Ishikawa (cell line): Measurements from ENCODE around the gene EIPR1.

Experiments used
- CEBPB ChIP-seq: IDR thresholded peaks from 2 replicates; pipeline ENCODE4 v1.6.1; 2012
- CREB1 ChIP-seq: IDR thresholded peaks from 2 replicates; pipeline ENCODE4 v1.6.1; 2012; ENCODE audit warnings: low read depth
- EGR1 ChIP-seq: IDR thresholded peaks from 2 replicates; pipeline ENCODE4 v1.6.1; 2012
- EP300 ChIP-seq: IDR thresholded peaks from 2 replicates; pipeline ENCODE4 v1.6.1; 2012; ENCODE audit warnings: borderline replicate concordance
- FOXM1 ChIP-seq: IDR thresholded peaks from 2 replicates; pipeline ENCODE4 v1.6.1; 2012; ENCODE audit warnings: low read depth, borderline replicate concordance
- NFIC ChIP-seq: IDR thresholded peaks from 2 replicates; pipeline ENCODE4 v1.6.1; 2012
- RAD21 ChIP-seq: IDR thresholded peaks from 2 replicates; pipeline ENCODE4 v1.6.1; 2012; ENCODE audit warnings: low read depth
- TAF1 ChIP-seq: IDR thresholded peaks from 2 replicates; pipeline ENCODE4 v1.6.1; 2012; ENCODE audit warnings: low read depth, mild to moderate bottlenecking
- TCF12 ChIP-seq: IDR thresholded peaks from 2 replicates; pipeline ENCODE4 v1.6.1; 2012; ENCODE audit warnings: low read depth
- TEAD4 ChIP-seq: IDR thresholded peaks from 2 replicates; pipeline ENCODE4 v1.6.1; 2012
- YY1 ChIP-seq: IDR thresholded peaks from 2 replicates; pipeline ENCODE4 v1.6.1; 2012; ENCODE audit warnings: low read depth
- ZBTB7A ChIP-seq: IDR thresholded peaks from 2 replicates; pipeline ENCODE4 v1.6.1; 2012; ENCODE audit warnings: low read depth
- TF ChIP-seq, protein P1 (sequence below): IDR thresholded peaks from 2 replicates; pipeline ENCODE4 v1.6.1; 2012
- TF ChIP-seq, protein P2 (sequence below): IDR thresholded peaks from 2 replicates; pipeline ENCODE4 v1.6.1; 2012; ENCODE audit warnings: low read depth, mild to moderate bottlenecking
- TF ChIP-seq, protein P3 (sequence below): IDR thresholded peaks from 2 replicates; pipeline ENCODE4 v1.6.1; 2012

EIPR1 gene

DNA sequence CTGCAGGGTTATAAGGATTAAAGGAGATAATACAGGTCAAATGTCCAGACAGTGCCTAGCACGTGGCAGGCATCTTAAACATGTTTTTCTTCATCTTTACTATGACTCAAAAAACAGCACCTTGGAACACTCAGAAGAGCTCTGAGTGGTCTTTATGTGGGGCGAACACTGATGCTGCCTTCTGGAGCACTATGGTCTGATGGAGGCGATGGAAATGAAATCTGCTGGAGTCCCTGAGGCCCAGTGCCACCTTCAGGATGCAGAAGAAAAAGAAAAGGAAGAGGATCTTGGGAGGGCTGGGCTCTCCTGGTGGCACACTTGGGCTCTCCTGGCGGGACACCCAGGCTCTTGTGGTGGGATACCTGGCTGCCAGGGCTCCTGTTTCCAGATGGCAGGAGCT is 171.8 kb downstream of the EIPR1 start:
- TF ChIP-seq TCF12, result no peak
- TF ChIP-seq RAD21, result no peak
- TF ChIP-seq EP300, result no peak
- TF ChIP-seq, protein P1, sequence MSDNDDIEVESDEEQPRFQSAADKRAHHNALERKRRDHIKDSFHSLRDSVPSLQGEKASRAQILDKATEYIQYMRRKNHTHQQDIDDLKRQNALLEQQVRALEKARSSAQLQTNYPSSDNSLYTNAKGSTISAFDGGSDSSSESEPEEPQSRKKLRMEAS, result no peak
- TF ChIP-seq FOXM1, result no peak
- TF ChIP-seq CREB1, result no peak
- no peak for TF ChIP-seq EGR1
- TF ChIP-seq ZBTB7A, result no peak
- no peak for TF ChIP-seq TEAD4
- TF ChIP-seq, protein P2, sequence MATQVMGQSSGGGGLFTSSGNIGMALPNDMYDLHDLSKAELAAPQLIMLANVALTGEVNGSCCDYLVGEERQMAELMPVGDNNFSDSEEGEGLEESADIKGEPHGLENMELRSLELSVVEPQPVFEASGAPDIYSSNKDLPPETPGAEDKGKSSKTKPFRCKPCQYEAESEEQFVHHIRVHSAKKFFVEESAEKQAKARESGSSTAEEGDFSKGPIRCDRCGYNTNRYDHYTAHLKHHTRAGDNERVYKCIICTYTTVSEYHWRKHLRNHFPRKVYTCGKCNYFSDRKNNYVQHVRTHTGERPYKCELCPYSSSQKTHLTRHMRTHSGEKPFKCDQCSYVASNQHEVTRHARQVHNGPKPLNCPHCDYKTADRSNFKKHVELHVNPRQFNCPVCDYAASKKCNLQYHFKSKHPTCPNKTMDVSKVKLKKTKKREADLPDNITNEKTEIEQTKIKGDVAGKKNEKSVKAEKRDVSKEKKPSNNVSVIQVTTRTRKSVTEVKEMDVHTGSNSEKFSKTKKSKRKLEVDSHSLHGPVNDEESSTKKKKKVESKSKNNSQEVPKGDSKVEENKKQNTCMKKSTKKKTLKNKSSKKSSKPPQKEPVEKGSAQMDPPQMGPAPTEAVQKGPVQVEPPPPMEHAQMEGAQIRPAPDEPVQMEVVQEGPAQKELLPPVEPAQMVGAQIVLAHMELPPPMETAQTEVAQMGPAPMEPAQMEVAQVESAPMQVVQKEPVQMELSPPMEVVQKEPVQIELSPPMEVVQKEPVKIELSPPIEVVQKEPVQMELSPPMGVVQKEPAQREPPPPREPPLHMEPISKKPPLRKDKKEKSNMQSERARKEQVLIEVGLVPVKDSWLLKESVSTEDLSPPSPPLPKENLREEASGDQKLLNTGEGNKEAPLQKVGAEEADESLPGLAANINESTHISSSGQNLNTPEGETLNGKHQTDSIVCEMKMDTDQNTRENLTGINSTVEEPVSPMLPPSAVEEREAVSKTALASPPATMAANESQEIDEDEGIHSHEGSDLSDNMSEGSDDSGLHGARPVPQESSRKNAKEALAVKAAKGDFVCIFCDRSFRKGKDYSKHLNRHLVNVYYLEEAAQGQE, result no peak

DNA sequence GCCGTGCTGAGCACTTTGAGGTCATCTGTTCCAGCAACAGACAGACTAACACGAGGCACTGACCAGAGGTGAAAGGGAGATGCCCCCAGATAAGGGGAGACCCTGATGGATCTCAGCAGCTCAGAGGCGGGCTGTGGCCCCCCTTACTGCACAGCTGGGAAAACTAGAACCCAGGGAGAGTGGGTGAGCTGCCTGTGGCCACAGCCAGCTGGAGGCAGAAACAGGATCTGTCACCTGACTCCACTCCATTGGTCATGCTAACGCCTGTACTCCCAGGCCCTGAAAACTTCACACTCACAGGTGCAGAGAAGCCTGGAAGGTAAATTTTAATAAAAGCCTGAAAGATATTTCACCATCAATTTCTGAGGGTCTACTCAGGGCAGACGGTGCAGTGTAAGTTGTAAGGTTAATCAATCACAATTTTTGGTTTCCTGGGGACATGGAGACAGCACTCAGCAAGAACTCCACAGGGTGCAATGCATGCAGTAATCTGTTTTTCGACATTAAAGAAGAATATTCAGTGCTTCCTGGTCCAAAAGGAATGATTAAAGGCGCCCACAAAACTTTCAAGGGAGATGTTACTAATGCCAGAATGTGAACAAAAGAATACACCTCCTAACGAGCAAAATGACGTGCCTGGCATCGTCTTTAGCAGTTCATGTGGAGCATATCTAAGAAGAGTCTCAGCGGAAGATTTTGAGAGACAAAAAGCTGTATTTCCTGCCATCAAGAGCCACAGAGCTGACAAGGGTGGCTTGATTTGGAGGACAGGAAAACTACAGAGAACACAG is 173.4 kb downstream of the EIPR1 start:
- TF ChIP-seq, protein P2, result no peak
- TF ChIP-seq FOXM1, result no peak
- TF ChIP-seq, protein P3, sequence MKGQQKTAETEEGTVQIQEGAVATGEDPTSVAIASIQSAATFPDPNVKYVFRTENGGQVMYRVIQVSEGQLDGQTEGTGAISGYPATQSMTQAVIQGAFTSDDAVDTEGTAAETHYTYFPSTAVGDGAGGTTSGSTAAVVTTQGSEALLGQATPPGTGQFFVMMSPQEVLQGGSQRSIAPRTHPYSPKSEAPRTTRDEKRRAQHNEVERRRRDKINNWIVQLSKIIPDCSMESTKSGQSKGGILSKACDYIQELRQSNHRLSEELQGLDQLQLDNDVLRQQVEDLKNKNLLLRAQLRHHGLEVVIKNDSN, result no peak
- no peak for TF ChIP-seq CEBPB
- TF ChIP-seq, protein P1, result no peak
- TF ChIP-seq ZBTB7A, result no peak
- TF ChIP-seq NFIC, result no peak
- TF ChIP-seq YY1, result no peak
- TF ChIP-seq EGR1, result no peak
- no peak for TF ChIP-seq TEAD4
- no peak for TF ChIP-seq TAF1
- TF ChIP-seq TCF12, result no peak

DNA sequence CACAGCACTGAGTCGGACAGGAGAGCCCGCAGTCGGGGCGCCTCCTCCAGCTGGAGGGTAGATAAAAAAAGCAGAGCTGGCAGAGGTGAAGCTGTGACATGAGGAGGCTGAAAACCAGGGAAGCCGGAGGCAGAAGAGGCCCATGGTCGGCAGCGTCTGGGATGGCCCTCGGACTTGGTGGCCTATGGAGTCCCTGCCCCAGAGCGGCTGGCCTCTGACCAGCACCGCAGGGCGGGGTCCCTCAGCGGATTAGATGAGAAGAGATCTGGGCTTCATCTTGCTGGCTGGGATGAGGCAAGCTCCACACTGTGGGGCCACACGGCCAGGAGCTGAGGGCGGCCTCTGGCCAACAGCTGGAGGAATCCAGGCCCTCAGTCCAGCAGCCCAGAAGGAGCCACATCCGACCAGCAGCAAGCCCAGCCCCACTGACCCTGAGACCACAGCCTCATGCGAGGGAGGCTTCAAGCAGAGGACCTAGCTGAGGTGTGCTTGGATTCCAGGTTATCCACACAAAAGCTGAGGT is 174.1 kb downstream of the EIPR1 start:
- TF ChIP-seq CEBPB (no peak), EGR1 (no peak)

DNA sequence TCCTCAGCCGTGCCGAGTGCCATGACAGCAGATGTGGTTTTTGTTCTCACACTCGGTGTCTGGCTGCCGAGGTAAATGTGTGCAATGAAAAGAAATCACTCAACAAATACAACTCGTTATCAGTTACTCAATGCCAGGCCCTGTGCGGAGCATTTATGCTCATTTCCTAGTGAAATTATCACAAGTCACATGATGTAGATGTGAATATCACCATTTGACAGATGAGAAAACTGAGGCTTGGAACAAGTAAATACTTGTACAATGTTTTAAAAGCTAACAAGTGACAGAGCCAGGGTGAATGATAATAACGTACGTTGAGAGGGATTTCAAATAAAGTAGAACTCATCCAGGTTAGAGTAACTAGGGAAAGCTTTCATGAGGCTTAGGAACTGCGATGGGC is 174.7 kb downstream of the EIPR1 start:
- TF ChIP-seq NFIC (no peak), ZBTB7A (no peak), EGR1 (no peak), TEAD4 (no peak), CREB1 (no peak), EP300 (no peak), FOXM1 (no peak), YY1 (no peak), TCF12 (no peak), TAF1 (no peak), RAD21 (no peak), CEBPB (no peak)
- TF ChIP-seq, protein P1, result no peak
- TF ChIP-seq, protein P2, result no peak
- TF ChIP-seq, protein P3, result no peak
